Mesangial cell (primary cell): ENCODE measurements around the gene PPT1. TPM values are rescaled to one million over a fixed set of nuclear protein-coding genes. Genes with fewer than 3 reads are reported as not detected.

ENCODE experiments used
- total RNA-seq: library from RNA; depleted of rRNA; stranded (reverse); fragments of >200 nt; gene quantifications from 2 replicates; pipeline ENCODE4 v1.2.3, GENCODE V29; 2015

PPT1 gene
- 64.0 and 71.1 TPM in 2 replicates for total RNA-seq

GRCh38 chr1:40096977-40097782, at the start of gene PPT1:
Gene PPT1, minus strand, starts transcription at chr1:40097252. Its CDS starts 14 bp downstream, at chr1:40097238.

GRCh38 chr1:40040511-40041465, 56.3 kb downstream of the PPT1 start, which contains the start of gene CAP1:
Gene CAP1, plus strand, starts transcription at chr1:40040729. Its CDS starts 18,618 bp downstream, at chr1:40059347.

Other genes with a start within 250 kb of the PPT1 start
- 12.2 and 13.9 TPM in 2 replicates for gene TRIT1, start 213.7 kb downstream of the PPT1 start, total RNA-seq
- 0.63 and 2.1 TPM in 2 replicates for gene MYCL, start 195.3 kb downstream of the PPT1 start, total RNA-seq
- gene MFSD2A, start 142.1 kb downstream of the PPT1 start, total RNA-seq = 9.0 and 17.8 TPM in 2 replicates
- gene CAP1, start 56.5 kb downstream of the PPT1 start, total RNA-seq = 230 and 526 TPM in 2 replicates
- gene RLF, start 64.1 kb upstream of the PPT1 start, total RNA-seq = 5.2 and 6.8 TPM in 2 replicates
- gene TMCO2, start 150.7 kb upstream of the PPT1 start, total RNA-seq = not detected in 2 replicates
- gene ZMPSTE24, start 161.0 kb upstream of the PPT1 start, total RNA-seq = 20.8 and 28.5 TPM in 2 replicates
- gene COL9A2, start 220.0 kb upstream of the PPT1 start, total RNA-seq = 5.1 and 10.6 TPM in 2 replicates